Measurements from ENCODE around the gene LLCFC1.
"Not testable (repeated sequence)": the region's sequence is repeated elsewhere in the genome, so short reads cannot be mapped to it uniquely, and the experiment has no call there.

The LLCFC1 gene

DNA sequence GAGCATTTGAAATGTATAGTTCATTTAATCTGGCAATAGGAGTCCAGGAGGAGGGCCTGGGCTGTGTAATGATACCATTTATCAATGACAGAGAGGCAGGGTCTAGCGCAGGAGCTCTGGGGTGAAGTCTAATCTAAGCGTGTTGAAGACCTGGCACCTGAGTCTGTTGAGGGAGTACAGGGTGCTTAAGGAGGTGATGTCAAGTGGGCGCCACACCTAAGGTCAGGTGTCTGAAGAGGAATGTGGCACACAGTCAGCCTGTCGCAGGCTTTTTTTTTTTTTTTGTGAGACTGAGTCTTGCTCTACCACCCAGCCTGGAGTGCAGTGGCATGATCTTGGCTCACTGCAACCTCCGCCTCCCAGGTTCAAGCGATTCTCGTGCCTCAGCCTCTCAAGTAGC, 2.3 kb downstream of the LLCFC1 start:
- FAIRE-seq (no peak), DNase-seq (ENCODE audit: low spot score) (no peak)

DNA sequence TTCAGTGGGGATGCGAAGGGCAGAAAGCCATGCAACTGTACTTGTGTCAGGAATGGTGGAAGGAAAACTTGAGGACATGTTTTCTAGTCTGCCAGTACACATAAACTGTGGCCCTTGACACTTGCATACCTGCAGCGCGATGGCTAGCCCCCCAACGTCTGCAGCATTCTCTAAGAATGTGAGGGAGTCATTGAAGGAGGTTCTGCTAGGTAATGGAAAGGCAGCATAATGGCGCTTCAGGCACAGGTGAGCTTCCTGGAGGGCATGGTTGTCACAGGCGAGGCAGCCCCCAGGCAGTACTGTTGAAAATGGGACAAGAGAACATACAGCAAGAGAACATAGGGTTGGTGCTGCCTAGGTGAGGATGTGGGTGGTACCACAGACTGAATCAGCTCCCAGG, 3.5 kb downstream of the LLCFC1 start:
- no peak for FAIRE-seq
- DNase-seq (ENCODE audit: low spot score): no peak

DNA sequence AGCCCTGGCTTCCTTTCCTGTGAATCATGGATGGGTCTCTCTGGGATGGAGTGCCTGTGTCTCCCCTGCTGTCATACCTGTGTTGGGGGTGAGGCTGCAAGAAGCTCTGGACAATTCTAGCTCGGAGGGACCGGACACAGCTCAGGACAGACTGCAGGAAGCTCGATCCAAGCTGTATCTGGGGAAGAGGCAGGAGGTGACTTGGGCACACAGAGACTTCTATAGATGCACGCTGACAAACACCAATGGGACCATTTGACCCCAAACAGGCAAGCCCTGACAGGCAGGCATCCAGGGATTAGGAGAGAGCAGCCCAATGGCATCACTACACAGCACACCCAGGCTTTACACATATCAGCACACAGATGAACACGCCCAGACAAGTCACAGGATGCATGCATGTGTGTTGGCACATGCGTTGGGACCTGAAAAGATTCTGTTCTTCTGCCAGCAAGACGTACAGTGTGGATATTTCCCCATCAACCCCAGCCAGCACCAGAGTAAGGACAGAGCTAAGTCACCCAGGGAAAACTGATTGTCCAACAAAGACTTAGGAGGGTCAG, 4.5 kb downstream of the LLCFC1 start:
- DNase-seq (ENCODE audit: low spot score) (no peak), FAIRE-seq (no peak)

- no peak for FAIRE-seq
- DNase-seq (ENCODE audit: low spot score): no peak
Measured at GRCh38 chr7:142945001-142945400, 5.7 kb downstream of the LLCFC1 start.

- FAIRE-seq: no peak
Measured at GRCh38 chr7:142948603-142949002, 9.3 kb downstream of the LLCFC1 start.

GRCh38 chr7:142950235-142950634, 11.0 kb downstream of the LLCFC1 start:
- DNase-seq (ENCODE audit: low spot score) (no peak), FAIRE-seq (no peak)

More at GRCh38 chr7:142948603-142949002, 9.3 kb downstream of the LLCFC1 start:
- no peak for DNase-seq (ENCODE audit: low spot score)

DNA sequence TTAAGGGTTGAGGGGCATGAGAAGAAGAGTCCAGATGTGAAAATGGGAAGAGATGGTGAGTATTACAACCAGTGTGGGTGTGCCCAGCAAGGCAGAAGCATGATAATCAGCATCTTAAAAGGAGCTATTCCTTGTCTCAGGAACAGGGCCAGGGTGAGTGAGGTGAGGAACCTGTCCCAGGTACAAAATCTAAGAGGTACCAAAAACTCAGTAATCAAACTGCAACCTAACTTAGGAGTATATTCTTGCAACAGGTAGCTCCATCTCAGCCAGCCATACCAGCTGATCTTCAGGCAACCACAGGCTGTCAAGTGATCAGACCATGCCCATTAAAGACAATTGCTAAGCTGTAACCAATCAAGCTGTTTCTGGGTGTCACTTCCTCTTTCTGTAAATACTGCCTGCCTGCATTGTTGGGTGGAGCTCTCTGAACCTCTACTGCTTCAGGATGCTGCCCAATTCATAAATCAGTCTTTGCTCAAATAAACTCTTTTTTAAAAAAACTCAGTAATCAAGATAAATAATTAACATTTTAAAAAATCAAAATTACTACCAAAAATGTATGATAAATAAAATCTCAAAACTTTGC, 15.5 kb downstream of the LLCFC1 start:
- FAIRE-seq (no peak), DNase-seq (ENCODE audit: low spot score) (no peak)

GRCh38 chr7:142956951-142957623, 17.8 kb downstream of the LLCFC1 start:
- FAIRE-seq (no peak), DNase-seq (ENCODE audit: low spot score) (peak; percentile 67)

DNA sequence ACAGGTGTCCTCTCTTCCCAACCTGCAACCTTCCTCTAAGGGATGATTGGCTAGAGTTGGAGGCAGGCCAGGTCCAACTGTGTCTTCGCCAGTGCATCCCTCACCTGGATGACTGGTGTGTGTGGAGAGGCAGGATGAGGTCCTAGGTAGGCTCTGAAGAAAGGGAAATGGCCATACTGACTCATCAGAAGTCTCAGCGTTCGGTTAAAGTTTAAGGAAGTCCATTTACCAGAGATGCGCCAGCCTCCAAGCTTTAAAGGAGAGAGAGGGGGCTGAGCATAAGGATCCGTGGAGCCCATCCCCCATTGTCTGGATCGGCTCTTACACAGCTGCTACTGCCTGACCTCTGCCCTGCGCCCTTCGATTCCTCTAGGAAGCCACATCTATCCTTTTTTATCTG, 18.4 kb downstream of the LLCFC1 start:
- FAIRE-seq (no peak), DNase-seq (ENCODE audit: low spot score) (no peak)

- FAIRE-seq: no peak
- no peak for DNase-seq (ENCODE audit: low spot score)
Measured at GRCh38 chr7:142959202-142959601, 19.9 kb downstream of the LLCFC1 start.

DNA sequence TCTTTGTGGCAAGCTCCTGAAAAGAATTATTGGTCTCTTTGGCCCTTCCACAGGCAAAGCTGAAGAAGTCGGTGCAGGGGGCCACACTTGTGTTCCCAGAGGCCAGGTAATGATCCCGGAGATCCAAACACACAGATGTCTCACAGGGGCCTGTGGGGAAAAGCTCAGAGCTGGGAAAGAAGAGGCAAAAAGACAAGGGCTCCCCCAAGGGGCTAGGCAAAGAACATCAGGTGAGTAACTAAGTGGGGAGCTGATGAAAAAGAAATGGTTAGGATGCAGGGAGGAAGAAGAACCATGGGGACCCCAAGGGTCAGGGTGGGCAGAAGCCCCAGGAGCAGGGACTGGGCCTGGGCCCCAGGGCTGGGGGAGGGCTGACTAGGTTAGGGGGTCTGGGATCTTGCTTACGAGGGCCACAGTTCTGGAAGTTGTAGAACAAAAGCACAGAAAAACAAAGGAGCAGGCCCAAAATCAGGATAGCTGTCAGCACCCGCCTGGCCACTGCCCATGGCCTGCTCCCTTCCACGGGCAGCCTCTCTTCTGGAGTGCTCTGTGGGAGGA, 21.8 kb downstream of the LLCFC1 start:
- DNase-seq (ENCODE audit: low spot score) (no peak), FAIRE-seq (no peak)

DNA sequence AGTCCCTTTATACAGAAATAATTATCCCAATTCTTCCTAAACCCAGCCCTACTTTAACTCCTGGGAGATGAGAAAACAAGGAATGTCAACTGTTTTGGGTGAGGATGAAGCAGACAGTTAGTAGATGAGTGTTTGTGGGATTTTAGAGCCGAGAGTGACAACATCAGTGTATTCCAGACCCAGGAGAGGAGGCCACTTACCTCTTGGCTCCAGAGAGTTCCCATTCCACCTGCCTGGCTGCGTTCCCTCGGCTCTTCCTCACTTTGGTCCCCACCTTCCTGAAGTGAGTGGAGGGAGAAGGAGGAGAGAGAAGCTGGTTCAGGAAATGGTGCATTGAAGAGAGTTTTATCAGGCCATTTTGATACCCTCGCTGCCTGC, 22.3 kb downstream of the LLCFC1 start:
- DNase-seq (ENCODE audit: low spot score) (no peak), FAIRE-seq (no peak)

GRCh38 chr7:142961973-142962926, 23.0 kb downstream of the LLCFC1 start, which contains the start of gene KEL:
Gene KEL (minus strand): TSS chr7:142962363. CDS start chr7:142962206, 157 bp downstream.
- DNase-seq (ENCODE audit: low spot score) (no peak), FAIRE-seq (no peak)

DNA sequence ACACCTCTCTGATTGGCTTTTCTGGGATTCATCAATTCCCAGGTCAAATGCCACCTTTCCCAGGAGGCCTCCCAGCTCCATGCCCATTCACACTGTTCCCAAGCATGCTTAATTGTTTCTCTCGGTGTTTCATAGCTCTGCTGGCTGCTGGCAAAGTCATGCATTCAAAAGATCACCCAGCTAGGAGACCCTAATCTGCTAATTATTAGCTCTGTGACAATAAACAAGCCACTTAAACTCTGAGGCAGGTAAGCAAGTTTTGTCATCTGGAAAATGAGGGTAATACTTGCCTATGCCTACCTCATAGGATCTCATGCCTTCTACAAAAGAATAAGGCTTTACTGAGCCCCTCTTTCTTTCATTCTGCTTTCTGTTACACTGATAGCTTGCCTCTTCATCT, 23.7 kb downstream of the LLCFC1 start:
- FAIRE-seq (no peak), DNase-seq (ENCODE audit: low spot score) (no peak)

DNA sequence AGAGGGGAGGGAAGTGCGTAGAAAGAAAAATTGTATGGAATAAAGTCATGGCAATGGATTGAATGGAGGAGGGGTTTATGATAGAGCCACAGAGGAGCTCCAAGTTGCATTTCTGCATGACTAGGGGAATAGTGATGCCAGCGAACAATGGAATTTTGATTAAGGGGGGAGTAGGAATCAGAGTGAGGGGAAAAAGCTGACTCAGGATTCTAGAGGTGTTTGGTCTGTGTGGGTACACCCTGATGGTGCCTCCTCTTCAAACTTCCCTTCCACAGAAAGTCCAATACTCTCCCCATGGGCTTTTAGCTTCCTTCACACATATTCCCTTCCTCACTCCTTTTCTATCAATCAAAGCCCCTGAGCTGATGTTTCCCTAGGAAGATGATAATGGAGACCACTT, 24.7 kb downstream of the LLCFC1 start:
- no peak for DNase-seq (ENCODE audit: low spot score)
- no peak for FAIRE-seq

DNA sequence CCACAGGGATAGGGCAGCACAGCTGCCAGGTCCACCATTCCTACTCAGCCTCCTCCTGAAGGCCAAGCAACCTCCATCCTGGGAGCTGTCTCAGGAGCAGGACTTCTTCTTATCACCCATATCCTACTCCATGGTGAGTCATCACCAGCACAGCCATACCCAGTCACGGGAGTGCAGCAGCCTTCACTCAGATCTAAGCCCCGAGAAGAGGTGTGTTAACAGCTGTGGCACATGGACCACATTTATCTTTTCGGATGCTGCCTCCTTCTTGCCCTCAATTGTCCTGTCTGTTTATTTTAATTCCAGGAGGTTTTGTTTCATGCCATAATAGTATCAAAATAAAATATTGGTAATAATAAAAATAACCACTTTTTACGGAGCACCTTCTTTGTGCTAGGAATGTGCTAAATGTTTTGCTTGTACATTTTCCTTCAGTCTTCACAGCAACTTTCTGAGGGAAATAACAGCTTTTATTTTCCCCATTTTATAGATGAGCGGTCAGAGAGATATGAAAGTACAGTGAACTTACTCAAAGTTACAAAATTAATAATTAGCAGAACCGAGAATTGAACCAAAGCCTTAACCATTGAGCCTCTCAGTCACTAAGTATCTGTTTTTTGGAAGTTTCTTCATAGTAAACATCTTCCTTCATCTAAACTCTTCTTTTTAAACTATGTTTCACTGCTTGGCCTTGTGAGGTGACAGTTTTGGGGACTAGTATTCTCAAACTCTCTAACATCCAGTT, 25.4 kb downstream of the LLCFC1 start:
- DNase-seq (ENCODE audit: low spot score): peak; percentile 35
- no peak for FAIRE-seq

DNA sequence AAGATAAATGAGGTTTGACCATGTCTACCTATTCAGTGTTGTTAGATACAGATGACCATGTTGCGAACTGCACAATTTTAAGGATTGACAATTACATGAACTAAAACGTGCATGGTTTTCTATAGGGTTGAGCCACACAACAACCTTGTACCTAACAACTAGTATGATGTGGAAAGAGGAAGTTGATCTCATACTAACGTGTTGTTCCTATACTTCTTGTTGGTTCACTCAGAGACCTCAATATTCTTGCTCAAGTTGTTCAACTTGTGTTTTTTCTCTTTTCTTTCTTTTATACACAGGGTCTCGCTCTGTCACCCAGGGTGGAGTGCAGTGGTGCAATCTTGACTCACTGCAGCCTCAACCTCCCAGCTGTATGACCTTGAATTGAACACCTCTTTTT, 28.9 kb downstream of the LLCFC1 start:
- DNase-seq (ENCODE audit: low spot score) (no peak), FAIRE-seq (no peak)

DNA sequence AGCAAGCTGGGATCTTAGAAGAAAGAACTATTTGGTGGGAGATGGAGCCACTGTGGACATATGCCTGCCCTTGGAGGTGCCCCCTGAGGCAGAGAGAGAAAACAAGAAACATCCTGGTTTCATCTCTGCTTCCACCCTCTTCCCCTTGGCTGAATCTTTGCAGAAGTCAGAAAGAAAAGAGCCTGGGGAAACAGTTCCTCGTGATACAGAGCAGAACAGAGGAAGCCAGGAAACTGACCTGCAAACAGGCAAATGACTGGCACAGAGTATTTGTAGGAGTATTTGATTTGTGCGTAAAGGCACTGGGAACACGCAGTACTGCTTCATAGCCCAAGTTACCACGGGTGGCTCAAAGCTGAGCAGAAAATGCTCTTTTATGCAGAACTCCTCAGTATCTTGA, 29.9 kb downstream of the LLCFC1 start:
- FAIRE-seq (no peak), DNase-seq (ENCODE audit: low spot score) (no peak)

GRCh38 chr7:142974626-142975025, 35.3 kb downstream of the LLCFC1 start:
- FAIRE-seq (no peak), DNase-seq (ENCODE audit: low spot score) (no peak)

- FAIRE-seq; DNase-seq (ENCODE audit: low spot score): not testable (repeated sequence)
Measured at GRCh38 chr7:142978402-142978801, 39.1 kb downstream of the LLCFC1 start.

DNA sequence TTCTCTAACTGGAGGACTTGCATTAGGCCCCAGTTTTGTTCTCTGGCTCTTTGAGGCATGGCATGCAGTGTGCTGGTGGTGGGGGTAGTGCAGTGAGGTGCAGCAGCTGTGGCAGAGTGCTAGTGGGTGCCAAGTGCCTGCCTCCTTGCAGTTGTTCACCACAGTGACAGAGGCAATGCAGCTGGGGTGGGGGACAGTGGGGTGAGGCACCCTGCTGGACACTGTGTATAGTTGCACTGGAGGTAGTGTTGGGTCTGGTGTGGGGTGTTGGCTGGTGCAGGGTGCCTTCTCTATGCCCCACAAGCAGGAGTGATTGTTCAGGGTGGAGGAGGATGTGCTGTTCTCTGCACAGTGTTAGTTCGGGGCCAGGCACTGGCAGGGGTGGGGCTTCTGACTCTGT, 44.5 kb downstream of the LLCFC1 start:
- DNase-seq (ENCODE audit: low spot score): no peak
- no peak for FAIRE-seq
